HEK293T (cell line): ENCODE measurements around the gene RRH.

Experiments used
- BHLHE40 ChIP-seq: fragments of 450-650 bp; IDR thresholded peaks from 2 replicates; pipeline ENCODE4 v1.6.1; 2016; ENCODE audit warnings: mild to moderate bottlenecking, moderate library complexity, borderline replicate concordance
- ELF4 ChIP-seq: fragments of 450-650 bp; IDR thresholded peaks from 2 replicates; pipeline ENCODE4 v1.6.1; 2017; ENCODE audit warnings: antibody characterized with exemption
- FOXA1 ChIP-seq: fragments of 450-650 bp; IDR thresholded peaks from 2 replicates; pipeline ENCODE4 v1.6.1; 2016; ENCODE audit warnings: mild to moderate bottlenecking
- HDGF ChIP-seq: fragments of 450-650 bp; IDR thresholded peaks from 2 replicates; pipeline ENCODE4 v1.6.1; 2017; ENCODE audit warnings: antibody characterized with exemption, borderline replicate concordance
- LEF1 ChIP-seq: fragments of 450-650 bp; IDR thresholded peaks from 2 replicates; pipeline ENCODE4 v1.6.1; 2017; ENCODE audit warnings: mild to moderate bottlenecking, borderline replicate concordance
- SUZ12 ChIP-seq: fragments of 450-650 bp; IDR thresholded peaks from 2 replicates; pipeline ENCODE4 v1.6.1; 2016; ENCODE audit warnings: mild to moderate bottlenecking

DNA sequence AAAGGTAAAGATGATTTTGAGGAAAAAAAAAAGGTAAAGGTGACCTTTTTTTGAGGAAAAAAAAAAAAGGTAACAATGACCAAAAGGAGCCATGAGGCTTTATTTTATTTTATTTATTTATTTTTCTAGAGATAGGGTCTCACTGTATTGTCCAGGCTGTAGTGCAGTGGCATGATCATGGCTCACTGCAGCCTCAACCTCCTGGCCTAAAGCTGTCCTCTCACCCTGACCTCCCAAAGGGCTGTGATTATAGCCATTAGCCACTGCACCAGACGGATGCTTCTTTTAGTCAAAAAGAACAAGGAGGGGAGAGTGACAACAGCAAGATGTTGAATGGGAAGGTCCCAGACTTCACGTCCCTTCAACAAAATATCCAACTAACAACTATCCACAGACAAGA is 50.6 kb downstream of the RRH start:
- no peak for TF ChIP-seq SUZ12
- TF ChIP-seq FOXA1: no peak
- TF ChIP-seq BHLHE40: no peak
- no peak for TF ChIP-seq ELF4
- TF ChIP-seq HDGF: no peak
- TF ChIP-seq LEF1: no peak
